MCF 10A (cell line): ENCODE results near the gene KRT72. TPM values are rescaled to one million over a fixed set of nuclear protein-coding genes. Genes with fewer than 3 reads are reported as not detected.

ENCODE experiments used
- BruUV-seq: library from RNA; stranded (reverse); fragments of 400-500 nt; replicated peaks from 2 replicates; lab custom pipeline; 2021; lab: Mats Ljungman, UMichigan
- CTCF ChIA-PET: fragments of 300-600 bp; sonication (Branson Sonifier 250); formaldehyde crosslinking; extraction: SDS; loops from one replicate; lab custom pipeline; 2021; ENCODE audit warnings: antibody characterized with exemption, inconsistent platforms; lab: Yijun Ruan, JAX
- POLR2A ChIA-PET: fragments of 300-600, 350-650 bp; sonication (Branson Sonifier 250); formaldehyde crosslinking; extraction: SDS; loops from one replicate; lab custom pipeline; 2020; ENCODE audit warnings: antibody characterized with exemption, inconsistent platforms; lab: Yijun Ruan, JAX
- DNase-seq: peaks from one replicate; pipeline ENCODE4 v3.0.0-alpha.2; 2018; ENCODE audit not compliant: unreplicated experiment
- H3K27ac Mint-ChIP-seq: one replicate; pipeline ENCODE4 v1.8.0; 2022; ENCODE audit warnings: mild to moderate bottlenecking, low read depth, mixed read lengths; ENCODE audit not compliant: unreplicated experiment
- H3K27me3 Mint-ChIP-seq: one replicate; pipeline ENCODE4 v1.8.0; 2022; ENCODE audit warnings: mixed read lengths; ENCODE audit not compliant: insufficient read depth, unreplicated experiment
- H3K36me3 Mint-ChIP-seq: one replicate; pipeline ENCODE4 v1.8.0; 2022; ENCODE audit warnings: mild to moderate bottlenecking, moderate library complexity, mixed read lengths; ENCODE audit not compliant: insufficient read depth, unreplicated experiment
- H3K4me1 Mint-ChIP-seq: one replicate; pipeline ENCODE4 v1.8.0; 2022; ENCODE audit warnings: mixed read lengths; ENCODE audit not compliant: insufficient read depth, unreplicated experiment
- H3K4me3 Mint-ChIP-seq: one replicate; pipeline ENCODE4 v1.8.0; 2022; ENCODE audit warnings: mild to moderate bottlenecking, moderate library complexity, mixed read lengths; ENCODE audit not compliant: unreplicated experiment
- H3K9me3 Mint-ChIP-seq: one replicate; pipeline ENCODE4 v1.8.0; 2022; ENCODE audit warnings: mixed read lengths; ENCODE audit not compliant: unreplicated experiment
- intact Hi-C: fragments of 100-400 bp; cut with micrococcal nuclease; formaldehyde crosslinking; loops from 2 replicates; pipeline ENCODE4 v1.14.1; 2022
- total RNA-seq: library from RNA; stranded (reverse); gene quantifications from 2 replicates; pipeline ENCODE4 v1.2.3, GENCODE V29; 2022
- TF ChIP-seq, protein P1 (sequence below): fragments of 200-600 bp; IDR thresholded peaks from one replicate; pipeline ENCODE4 v1.8.0; 2022; ENCODE audit warnings: antibody characterized with exemption, mild to moderate bottlenecking; ENCODE audit not compliant: unreplicated experiment

Gene KRT72
- total RNA-seq, 1 experiment from 2014 or later, result not detected

DNA sequence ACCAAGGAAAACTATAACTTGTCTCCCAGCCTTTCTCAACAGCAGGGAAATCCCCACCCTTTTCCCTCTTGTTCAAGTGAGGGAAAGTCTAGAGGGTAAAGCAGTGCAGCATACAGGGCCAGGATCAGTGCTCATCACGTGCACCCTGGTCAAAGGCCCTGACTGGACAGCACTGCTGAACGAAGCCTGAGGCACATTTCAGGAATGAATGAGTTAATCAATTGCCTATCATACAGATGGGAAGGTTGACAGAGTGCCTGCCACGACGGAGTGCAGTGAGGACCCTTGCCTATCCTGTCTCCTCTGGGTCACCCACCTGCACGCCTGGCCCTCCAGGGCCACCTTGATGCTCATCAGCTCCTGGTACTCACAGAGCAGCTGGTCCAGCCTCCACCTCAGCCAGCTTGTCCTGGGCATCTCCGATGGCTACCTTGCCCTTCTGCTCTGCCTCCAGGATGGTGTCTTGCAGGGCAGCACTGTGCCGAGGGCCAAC lies 28.8 kb upstream of the KRT72 start:
- Mint-ChIP-seq H3K27ac (no peak overlapping the region), H3K9me3 (no peaks in the 10 kb centered on the region), H3K4me3 (no peak overlapping the region), H3K4me1 (peaks cover 5% of the 10 kb centered on the region), H3K27me3 (peaks cover 60% of the 10 kb centered on the region), H3K36me3 (no peaks in the 10 kb centered on the region)
- TF ChIP-seq, protein P1, sequence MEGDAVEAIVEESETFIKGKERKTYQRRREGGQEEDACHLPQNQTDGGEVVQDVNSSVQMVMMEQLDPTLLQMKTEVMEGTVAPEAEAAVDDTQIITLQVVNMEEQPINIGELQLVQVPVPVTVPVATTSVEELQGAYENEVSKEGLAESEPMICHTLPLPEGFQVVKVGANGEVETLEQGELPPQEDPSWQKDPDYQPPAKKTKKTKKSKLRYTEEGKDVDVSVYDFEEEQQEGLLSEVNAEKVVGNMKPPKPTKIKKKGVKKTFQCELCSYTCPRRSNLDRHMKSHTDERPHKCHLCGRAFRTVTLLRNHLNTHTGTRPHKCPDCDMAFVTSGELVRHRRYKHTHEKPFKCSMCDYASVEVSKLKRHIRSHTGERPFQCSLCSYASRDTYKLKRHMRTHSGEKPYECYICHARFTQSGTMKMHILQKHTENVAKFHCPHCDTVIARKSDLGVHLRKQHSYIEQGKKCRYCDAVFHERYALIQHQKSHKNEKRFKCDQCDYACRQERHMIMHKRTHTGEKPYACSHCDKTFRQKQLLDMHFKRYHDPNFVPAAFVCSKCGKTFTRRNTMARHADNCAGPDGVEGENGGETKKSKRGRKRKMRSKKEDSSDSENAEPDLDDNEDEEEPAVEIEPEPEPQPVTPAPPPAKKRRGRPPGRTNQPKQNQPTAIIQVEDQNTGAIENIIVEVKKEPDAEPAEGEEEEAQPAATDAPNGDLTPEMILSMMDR, result no peak
- intact Hi-C loops, result no loop called here
- no peak for DNase-seq
- CTCF ChIA-PET, result no interaction called here
- no TSS peak for BruUV-seq
- POLR2A ChIA-PET, result no interaction called here

DNA sequence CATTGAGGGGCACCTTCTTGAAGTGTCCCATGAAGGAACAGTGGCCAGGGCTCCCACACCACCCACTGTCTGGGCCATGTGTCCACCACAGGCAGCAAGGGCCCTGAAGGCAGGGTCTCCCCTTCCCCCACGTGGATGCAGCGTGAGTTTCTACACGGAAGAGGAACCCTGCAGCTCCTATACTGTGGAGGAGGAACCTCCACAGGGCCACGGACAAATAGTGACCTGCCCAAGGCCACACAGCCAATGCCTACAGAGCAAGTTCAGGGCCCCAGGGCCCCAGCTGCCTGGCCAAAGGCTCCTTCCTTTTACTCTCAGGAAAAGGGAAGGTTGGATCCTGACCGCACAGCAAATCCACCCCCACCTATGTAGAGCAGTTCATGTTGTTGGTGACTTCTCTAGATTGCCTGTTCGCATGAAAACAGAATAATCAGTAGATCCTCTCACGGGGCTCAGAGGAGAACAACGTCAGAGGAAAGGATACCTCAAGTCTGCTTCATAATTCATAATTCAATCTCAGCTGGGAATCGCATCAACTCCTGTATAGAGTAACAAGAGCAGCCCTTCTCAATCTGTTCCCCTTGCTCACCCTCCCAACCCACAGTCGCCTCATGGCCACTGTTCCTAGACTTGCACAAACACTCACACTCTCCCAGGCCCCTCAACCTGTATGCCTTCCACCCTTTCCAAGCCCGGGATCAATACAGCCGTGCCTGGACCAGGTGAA lies 28.2 kb upstream of the KRT72 start:
- CTCF ChIA-PET, result no interaction called here
- POLR2A ChIA-PET, result no interaction called here
- H3K9me3 Mint-ChIP-seq, result no peaks in the 10 kb centered on the region
- peaks cover 59% of the 10 kb centered on the region for H3K27me3 Mint-ChIP-seq
- H3K4me3 Mint-ChIP-seq, result no peak overlapping the region
- TF ChIP-seq, protein P1, result no peak
- BruUV-seq, result no TSS peak
- H3K27ac Mint-ChIP-seq, result no peak overlapping the region
- peaks cover 5% of the 10 kb centered on the region for H3K4me1 Mint-ChIP-seq
- DNase-seq, result no peak
- H3K36me3 Mint-ChIP-seq, result no peaks in the 10 kb centered on the region
- intact Hi-C loops, result no loop called here

DNA sequence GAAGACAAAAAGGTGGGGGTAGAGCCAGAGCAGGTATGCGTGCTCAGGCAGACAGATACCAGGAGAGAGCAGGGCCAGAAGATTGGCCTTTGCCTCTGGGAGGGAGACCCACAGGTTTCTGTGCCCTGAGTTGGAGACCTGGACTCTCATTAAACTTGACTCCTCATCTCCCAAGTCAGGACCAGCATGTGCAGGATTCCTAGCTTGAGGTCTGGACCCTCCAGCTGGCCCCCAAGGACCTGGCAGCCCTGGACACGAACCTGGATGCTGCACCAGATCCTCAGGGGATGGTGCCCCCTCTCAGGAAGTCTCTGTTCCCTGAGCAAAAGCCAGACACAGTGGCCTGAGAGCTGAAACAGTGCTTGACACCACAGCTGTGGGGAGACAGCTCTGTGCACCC lies 27.6 kb upstream of the KRT72 start:
- H3K4me3 Mint-ChIP-seq, result no peak overlapping the region
- no TSS peak for BruUV-seq

DNA sequence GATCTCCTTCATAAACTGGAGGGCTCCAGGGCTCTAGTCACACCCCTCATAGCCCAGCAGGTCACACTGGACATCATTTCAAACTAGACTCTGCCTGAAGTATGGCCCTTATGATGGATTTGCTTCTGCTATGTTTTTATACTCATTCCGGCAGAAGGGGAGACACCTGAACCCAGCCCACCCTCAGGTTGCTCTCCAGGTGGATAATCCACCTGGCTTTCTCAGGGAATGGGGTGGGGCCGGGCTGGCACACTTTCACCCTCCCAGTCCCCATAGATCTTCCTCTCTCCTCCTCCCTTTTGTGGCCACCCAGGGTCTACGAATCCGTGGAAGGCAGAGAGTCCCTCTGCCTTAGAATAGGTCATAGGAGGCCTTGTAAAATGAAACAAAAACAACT lies 26.8 kb upstream of the KRT72 start:
- TF ChIP-seq, protein P1, result no peak
- CTCF ChIA-PET, result no interaction called here
- BruUV-seq, result no TSS peak
- intact Hi-C loops, result no loop called here
- no peak for DNase-seq
- POLR2A ChIA-PET, result no interaction called here
- Mint-ChIP-seq H3K4me1 (no peaks in the 10 kb centered on the region), H3K36me3 (no peaks in the 10 kb centered on the region), H3K4me3 (no peak overlapping the region), H3K9me3 (no peaks in the 10 kb centered on the region), H3K27me3 (peaks cover 53% of the 10 kb centered on the region), H3K27ac (no peak overlapping the region)

More for the DNA sequence above, 27.6 kb upstream of the KRT72 start:
- ChIA-PET CTCF (interaction anchor here (0.6 kb wide), 1 partner anchor 256 kb away, joined by 4 read pairs; no protein-coding TSS in a partner anchor), POLR2A (no interaction called here)
- Mint-ChIP-seq H3K27me3 (peaks cover 53% of the 10 kb centered on the region), H3K9me3 (no peaks in the 10 kb centered on the region), H3K27ac (no peak overlapping the region), H3K36me3 (no peaks in the 10 kb centered on the region), H3K4me1 (no peaks in the 10 kb centered on the region)
- TF ChIP-seq, protein P1, result no peak
- no peak for DNase-seq
- intact Hi-C loops, result no loop called here
